ENCODE measurements around the gene ST8SIA4. TPM values are rescaled to one million over a fixed set of nuclear protein-coding genes. Genes with fewer than 3 reads are reported as not detected.

ST8SIA4 gene
- total RNA-seq, 1 experiment from 2014 or later = 0.41 TPM

DNA sequence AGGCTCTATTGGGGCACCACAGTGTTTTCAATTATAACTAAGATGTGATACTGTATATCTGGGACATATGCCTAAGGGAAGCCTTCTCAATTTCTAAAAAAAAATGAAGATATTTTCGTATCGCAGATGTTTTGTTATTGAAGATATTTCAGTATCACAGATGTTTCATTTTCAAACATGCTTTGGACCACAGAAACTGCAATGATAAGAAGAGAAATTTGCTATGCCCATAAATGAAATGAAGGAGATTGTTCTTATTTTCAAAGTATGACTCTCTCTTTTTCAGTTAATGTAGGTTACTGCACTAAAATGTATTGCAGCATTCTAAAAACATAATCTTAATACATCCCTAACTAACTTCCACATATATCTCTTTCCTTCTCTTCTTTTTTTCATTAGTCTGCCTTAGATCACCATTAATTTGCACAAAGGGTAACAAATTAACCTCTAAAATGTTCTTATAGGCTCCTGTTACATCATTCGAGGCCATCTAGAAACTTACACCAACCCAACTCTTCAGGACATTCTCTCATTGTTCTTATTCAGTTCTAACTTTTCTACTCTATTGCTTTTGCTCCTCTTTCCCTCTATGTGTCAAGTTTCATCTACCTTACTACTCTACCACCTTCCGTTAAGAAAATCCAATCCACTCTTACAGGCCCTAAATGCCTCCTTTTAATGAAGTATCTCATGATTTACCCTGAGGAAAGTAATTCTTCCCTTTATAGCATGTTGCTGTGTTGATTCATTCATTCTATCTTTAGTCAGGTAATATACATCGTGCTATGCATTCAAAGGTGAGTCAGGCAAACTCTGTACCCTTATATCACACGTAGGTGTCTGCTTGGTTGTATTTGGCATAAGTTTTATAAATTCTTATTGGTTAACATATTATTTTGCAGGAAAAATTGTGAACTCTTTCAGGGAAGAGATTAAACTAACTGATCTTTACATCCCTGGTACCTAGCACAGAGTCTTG is 70.5 kb downstream of the ST8SIA4 start:
- CTCF ChIA-PET = no interaction called here
- POLR2A ChIA-PET = no interaction called here
- BruUV-seq (replicated peaks) = no TSS peak
- intact Hi-C loops (cut with micrococcal nuclease; ENCODE audit: unreplicated experiment) = no loop called here
- Histone ChIP-seq H3K4me1 (ENCODE audit: control insufficient read depth, insufficient read depth, low read length) (no peaks in the 10 kb centered on the region), H3K9me3 (ENCODE audit: control insufficient read depth, insufficient read depth, low read depth, low read length) (no peaks in the 10 kb centered on the region), H3K36me3 (ENCODE audit: control insufficient read depth, insufficient read depth, low read length) (no peaks in the 10 kb centered on the region), H3K27ac (ENCODE audit: low read length) (no peak overlapping the region), H3K4me3 (ENCODE audit: low read depth in 2 of 2, low read length in 2 of 2) (no peak overlapping the region), H3K27me3 (ENCODE audit: control insufficient read depth, insufficient read depth, low read length) (no peaks in the 10 kb centered on the region)
- ATAC-seq (no peak), DNase-seq (ENCODE audit: low read depth, low spot score) (no peak)
- TF ChIP-seq, protein P1, sequence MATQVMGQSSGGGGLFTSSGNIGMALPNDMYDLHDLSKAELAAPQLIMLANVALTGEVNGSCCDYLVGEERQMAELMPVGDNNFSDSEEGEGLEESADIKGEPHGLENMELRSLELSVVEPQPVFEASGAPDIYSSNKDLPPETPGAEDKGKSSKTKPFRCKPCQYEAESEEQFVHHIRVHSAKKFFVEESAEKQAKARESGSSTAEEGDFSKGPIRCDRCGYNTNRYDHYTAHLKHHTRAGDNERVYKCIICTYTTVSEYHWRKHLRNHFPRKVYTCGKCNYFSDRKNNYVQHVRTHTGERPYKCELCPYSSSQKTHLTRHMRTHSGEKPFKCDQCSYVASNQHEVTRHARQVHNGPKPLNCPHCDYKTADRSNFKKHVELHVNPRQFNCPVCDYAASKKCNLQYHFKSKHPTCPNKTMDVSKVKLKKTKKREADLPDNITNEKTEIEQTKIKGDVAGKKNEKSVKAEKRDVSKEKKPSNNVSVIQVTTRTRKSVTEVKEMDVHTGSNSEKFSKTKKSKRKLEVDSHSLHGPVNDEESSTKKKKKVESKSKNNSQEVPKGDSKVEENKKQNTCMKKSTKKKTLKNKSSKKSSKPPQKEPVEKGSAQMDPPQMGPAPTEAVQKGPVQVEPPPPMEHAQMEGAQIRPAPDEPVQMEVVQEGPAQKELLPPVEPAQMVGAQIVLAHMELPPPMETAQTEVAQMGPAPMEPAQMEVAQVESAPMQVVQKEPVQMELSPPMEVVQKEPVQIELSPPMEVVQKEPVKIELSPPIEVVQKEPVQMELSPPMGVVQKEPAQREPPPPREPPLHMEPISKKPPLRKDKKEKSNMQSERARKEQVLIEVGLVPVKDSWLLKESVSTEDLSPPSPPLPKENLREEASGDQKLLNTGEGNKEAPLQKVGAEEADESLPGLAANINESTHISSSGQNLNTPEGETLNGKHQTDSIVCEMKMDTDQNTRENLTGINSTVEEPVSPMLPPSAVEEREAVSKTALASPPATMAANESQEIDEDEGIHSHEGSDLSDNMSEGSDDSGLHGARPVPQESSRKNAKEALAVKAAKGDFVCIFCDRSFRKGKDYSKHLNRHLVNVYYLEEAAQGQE (IDR thresholded peaks at IDR 0.05; ENCODE audit: insufficient read depth in 1 of 2, low read depth in 2 of 2, low read length in 1 of 2) = no peak
- TF ChIP-seq TCF7L2 (IDR thresholded peaks at IDR 0.05; ENCODE audit: low read depth, low read length) = no peak
- TF ChIP-seq POLR2AphosphoS5 (IDR thresholded peaks at IDR 0.05; ENCODE audit: low read depth, low read length) = no peak
- no peak for TF ChIP-seq CTCF (IDR thresholded peaks at IDR 0.05)
- TF ChIP-seq SIN3A (IDR thresholded peaks at IDR 0.05; ENCODE audit: borderline replicate concordance, insufficient read depth, low read depth, low read length) = no peak
- in situ Hi-C loops (cut with HindIII; ENCODE audit: low pct_unique_long_range_greater_than_20kb, low sequenced_read_pairs) = no loop called here

DNA sequence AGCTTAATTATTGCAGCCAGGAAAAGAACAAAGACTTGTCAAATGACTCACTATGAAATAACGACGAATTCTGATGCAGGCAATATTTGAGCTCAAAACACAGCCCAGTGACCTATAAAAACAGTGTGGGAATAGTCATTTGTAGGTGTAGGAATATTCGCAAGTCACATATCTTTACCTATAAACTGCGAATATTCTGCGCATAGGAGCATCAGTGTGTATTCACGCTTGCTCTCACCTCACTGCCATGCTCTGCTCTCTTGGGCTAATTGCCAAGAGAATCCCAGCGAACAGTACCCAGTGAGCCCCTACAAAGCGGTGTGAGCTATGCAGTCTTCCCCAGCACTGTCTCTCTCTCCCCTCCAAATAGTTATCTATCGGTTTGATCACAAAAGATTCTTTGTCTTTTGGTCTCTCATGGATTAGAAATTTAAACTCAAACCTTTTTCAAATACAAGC is 74.2 kb downstream of the ST8SIA4 start:
- no peak overlapping the region for H3K27ac ChIP-seq (ENCODE audit: low read length)
- TF ChIP-seq SIN3A (IDR thresholded peaks at IDR 0.05; ENCODE audit: borderline replicate concordance, insufficient read depth, low read depth, low read length) (no peak), TCF7L2 (IDR thresholded peaks at IDR 0.05; ENCODE audit: low read depth, low read length) (no peak), POLR2AphosphoS5 (IDR thresholded peaks at IDR 0.05; ENCODE audit: low read depth, low read length) (no peak), CTCF (IDR thresholded peaks at IDR 0.05) (no peak)
- TF ChIP-seq, protein P1 (IDR thresholded peaks at IDR 0.05; ENCODE audit: insufficient read depth in 1 of 2, low read depth in 2 of 2, low read length in 1 of 2) = no peak
- DNase-seq (ENCODE audit: low read depth, low spot score) (no peak), ATAC-seq (no peak)
- BruUV-seq (replicated peaks) = no TSS peak
- no peaks in the 10 kb centered on the region for H3K27me3 ChIP-seq (ENCODE audit: control insufficient read depth, insufficient read depth, low read length)
- no peaks in the 10 kb centered on the region for H3K4me1 ChIP-seq (ENCODE audit: control insufficient read depth, insufficient read depth, low read length)
- in situ Hi-C loops (cut with HindIII; ENCODE audit: low pct_unique_long_range_greater_than_20kb, low sequenced_read_pairs) (no loop called here), intact Hi-C loops (cut with micrococcal nuclease; ENCODE audit: unreplicated experiment) (no loop called here)
- no peak overlapping the region for H3K4me3 ChIP-seq (ENCODE audit: low read depth in 2 of 2, low read length in 2 of 2)
- POLR2A ChIA-PET = interaction anchor here (0.6 kb wide), 1 partner anchor 320 kb away, joined by 5 read pairs; no protein-coding TSS in a partner anchor
- no peaks in the 10 kb centered on the region for H3K36me3 ChIP-seq (ENCODE audit: control insufficient read depth, insufficient read depth, low read length)
- no peaks in the 10 kb centered on the region for H3K9me3 ChIP-seq (ENCODE audit: control insufficient read depth, insufficient read depth, low read depth, low read length)
- CTCF ChIA-PET = no interaction called here

Data from Panc1 (cell line).